OCI-LY7 (cell line): ENCODE data around the gene LZTR1. TPM values are rescaled to one million over a fixed set of nuclear protein-coding genes. Genes with fewer than 3 reads are reported as not detected.

Experiments
- BruUV-seq: library from RNA; stranded (reverse); fragments of 400-500 nt; replicated peaks from 2 replicates; lab custom pipeline; 2021; lab: Mats Ljungman, UMichigan
- CTCF ChIA-PET: fragments of 300-600 bp; sonication (Branson Sonifier 250); formaldehyde crosslinking; loops from one replicate; lab custom pipeline; 2022; ENCODE audit warnings: antibody characterized with exemption; ENCODE audit not compliant: unreplicated experiment; lab: Charles Lee
- POLR2A ChIA-PET: fragments of 300-600 bp; sonication (Branson Sonifier 250); formaldehyde crosslinking; loops from one replicate; lab custom pipeline; 2022; ENCODE audit warnings: antibody characterized with exemption; lab: Charles Lee
- DNase-seq: peaks from one replicate; pipeline ENCODE4 v3.0.0-alpha.2; 2015; ENCODE audit warnings: low spot score
- H2AFZ ChIP-seq: fragments of 200-600 bp; sonication (generic), shearing (Covaris generic); 2 replicates; pipeline ENCODE4 v1.6.1; 2014; ENCODE audit warnings: mild to moderate bottlenecking, antibody characterized with exemption, low read length, moderate library complexity
- H3K27ac ChIP-seq: fragments of 200-600 bp; sonication (generic); 2 replicates; pipeline ENCODE4 v1.5.1; 2014; ENCODE audit warnings: mixed run types, low read depth, mild to moderate bottlenecking, moderate library complexity, low read length, inconsistent platforms; ENCODE audit not compliant: poor library complexity, severe bottlenecking
- H3K36me3 ChIP-seq: fragments of 200-600 bp; sonication (generic); 2 replicates; pipeline ENCODE4 v1.6.1; 2014; ENCODE audit warnings: mild to moderate bottlenecking, antibody characterized with exemption, low read length, moderate library complexity, mixed read lengths; ENCODE audit not compliant: insufficient read depth
- H3K4me1 ChIP-seq: fragments of 200-600 bp; sonication (generic); 2 replicates; pipeline ENCODE4 v1.5.1; 2014; ENCODE audit warnings: mild to moderate bottlenecking, low read length; ENCODE audit not compliant: insufficient read depth, poor library complexity, severe bottlenecking
- H3K4me2 ChIP-seq: fragments of 200-600 bp; sonication (generic); 2 replicates; pipeline ENCODE4 v1.6.1; 2014; ENCODE audit warnings: mild to moderate bottlenecking, low read length
- H3K4me3 ChIP-seq: fragments of 200-600 bp; sonication (generic); 2 replicates; pipeline ENCODE4 v1.5.1; 2014; ENCODE audit warnings: mild to moderate bottlenecking, low read depth, low read length; ENCODE audit not compliant: poor library complexity, severe bottlenecking
- H3K79me2 ChIP-seq: fragments of 200-600 bp; sonication (generic); 2 replicates; pipeline ENCODE4 v1.6.1; 2016; ENCODE audit warnings: low read depth, mild to moderate bottlenecking, low read length, moderate library complexity, mixed read lengths; ENCODE audit not compliant: insufficient read depth
- H3K9me2 ChIP-seq: fragments of 200-600 bp; sonication (generic); 2 replicates; pipeline ENCODE4 v1.6.1; 2016; ENCODE audit warnings: mild to moderate bottlenecking, low read length, mixed read lengths; ENCODE audit not compliant: insufficient read depth
- H3K9me3 ChIP-seq: fragments of 200-600 bp; sonication (generic); 2 replicates; pipeline ENCODE4 v1.6.1; 2014; ENCODE audit warnings: mild to moderate bottlenecking, mixed run types, low read length, mixed read lengths
- H4K20me1 ChIP-seq: fragments of 200-600 bp; sonication (generic); 2 replicates; pipeline ENCODE4 v1.6.1; 2014; ENCODE audit warnings: mild to moderate bottlenecking, antibody characterized with exemption, low read length, moderate library complexity, mixed read lengths; ENCODE audit not compliant: insufficient read depth
- EZH2phosphoT487 ChIP-seq: fragments of 200-600 bp; sonication (generic); IDR thresholded peaks from 2 replicates; pipeline ENCODE4 v1.6.1; 2018; ENCODE audit warnings: low read depth, borderline replicate concordance, mild to moderate bottlenecking, mixed run types, antibody characterized with exemption, low read length, moderate library complexity, mixed read lengths
- intact Hi-C: fragments of 100-400 bp; cut with micrococcal nuclease; formaldehyde crosslinking; loops from one replicate; pipeline ENCODE4 v1.10.0; 2022; ENCODE audit not compliant: unreplicated experiment
- total RNA-seq, 2 experiments: library from RNA; depleted of rRNA in 1 of 2; stranded (reverse); fragments of >200 nt in 1 of 2; shearing (Covaris generic) in 1 of 2; gene quantifications; 2 replicates each; pipeline ENCODE4 v1.2.3, GENCODE V29; 2014 to 2022
- TF ChIP-seq, protein P1 (sequence below): fragments of 200-600 bp; sonication (generic); conservative IDR thresholded peaks from 2 replicates; pipeline ENCODE4 v1.5.1; 2014; ENCODE audit warnings: mild to moderate bottlenecking, antibody characterized with exemption, low read length, moderate library complexity, mixed read lengths

Gene LZTR1
- total RNA-seq, 2 experiments from 2014 or later = 46.8 to 61.8 TPM

GRCh38 chr22:20957683-20958431 lies 24.2 kb upstream of the LZTR1 start:
- H2AFZ ChIP-seq = no peak overlapping the region
- intact Hi-C loops = no loop called here
- no peaks in the 10 kb centered on the region for H4K20me1 ChIP-seq
- no peak overlapping the region for H3K4me3 ChIP-seq
- ChIA-PET CTCF (interaction anchor here (0.6 kb wide), 1 partner anchor 62 kb away, joined by 6 read pairs; no protein-coding TSS in a partner anchor), POLR2A (no interaction called here)
- BruUV-seq = no TSS peak
- H3K36me3 ChIP-seq = peaks cover 17% of the 10 kb centered on the region
- no peaks in the 10 kb centered on the region for H3K79me2 ChIP-seq
- H3K4me1 ChIP-seq = no peaks in the 10 kb centered on the region
- no peak overlapping the region for H3K4me2 ChIP-seq
- DNase-seq = no peak
- H3K27ac ChIP-seq = no peak overlapping the region
- TF ChIP-seq, protein P1, sequence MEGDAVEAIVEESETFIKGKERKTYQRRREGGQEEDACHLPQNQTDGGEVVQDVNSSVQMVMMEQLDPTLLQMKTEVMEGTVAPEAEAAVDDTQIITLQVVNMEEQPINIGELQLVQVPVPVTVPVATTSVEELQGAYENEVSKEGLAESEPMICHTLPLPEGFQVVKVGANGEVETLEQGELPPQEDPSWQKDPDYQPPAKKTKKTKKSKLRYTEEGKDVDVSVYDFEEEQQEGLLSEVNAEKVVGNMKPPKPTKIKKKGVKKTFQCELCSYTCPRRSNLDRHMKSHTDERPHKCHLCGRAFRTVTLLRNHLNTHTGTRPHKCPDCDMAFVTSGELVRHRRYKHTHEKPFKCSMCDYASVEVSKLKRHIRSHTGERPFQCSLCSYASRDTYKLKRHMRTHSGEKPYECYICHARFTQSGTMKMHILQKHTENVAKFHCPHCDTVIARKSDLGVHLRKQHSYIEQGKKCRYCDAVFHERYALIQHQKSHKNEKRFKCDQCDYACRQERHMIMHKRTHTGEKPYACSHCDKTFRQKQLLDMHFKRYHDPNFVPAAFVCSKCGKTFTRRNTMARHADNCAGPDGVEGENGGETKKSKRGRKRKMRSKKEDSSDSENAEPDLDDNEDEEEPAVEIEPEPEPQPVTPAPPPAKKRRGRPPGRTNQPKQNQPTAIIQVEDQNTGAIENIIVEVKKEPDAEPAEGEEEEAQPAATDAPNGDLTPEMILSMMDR = no peak
- no peak for TF ChIP-seq EZH2phosphoT487
- H3K9me2 ChIP-seq = no peaks in the 10 kb centered on the region
- H3K9me3 ChIP-seq = no peaks in the 10 kb centered on the region

DNA sequence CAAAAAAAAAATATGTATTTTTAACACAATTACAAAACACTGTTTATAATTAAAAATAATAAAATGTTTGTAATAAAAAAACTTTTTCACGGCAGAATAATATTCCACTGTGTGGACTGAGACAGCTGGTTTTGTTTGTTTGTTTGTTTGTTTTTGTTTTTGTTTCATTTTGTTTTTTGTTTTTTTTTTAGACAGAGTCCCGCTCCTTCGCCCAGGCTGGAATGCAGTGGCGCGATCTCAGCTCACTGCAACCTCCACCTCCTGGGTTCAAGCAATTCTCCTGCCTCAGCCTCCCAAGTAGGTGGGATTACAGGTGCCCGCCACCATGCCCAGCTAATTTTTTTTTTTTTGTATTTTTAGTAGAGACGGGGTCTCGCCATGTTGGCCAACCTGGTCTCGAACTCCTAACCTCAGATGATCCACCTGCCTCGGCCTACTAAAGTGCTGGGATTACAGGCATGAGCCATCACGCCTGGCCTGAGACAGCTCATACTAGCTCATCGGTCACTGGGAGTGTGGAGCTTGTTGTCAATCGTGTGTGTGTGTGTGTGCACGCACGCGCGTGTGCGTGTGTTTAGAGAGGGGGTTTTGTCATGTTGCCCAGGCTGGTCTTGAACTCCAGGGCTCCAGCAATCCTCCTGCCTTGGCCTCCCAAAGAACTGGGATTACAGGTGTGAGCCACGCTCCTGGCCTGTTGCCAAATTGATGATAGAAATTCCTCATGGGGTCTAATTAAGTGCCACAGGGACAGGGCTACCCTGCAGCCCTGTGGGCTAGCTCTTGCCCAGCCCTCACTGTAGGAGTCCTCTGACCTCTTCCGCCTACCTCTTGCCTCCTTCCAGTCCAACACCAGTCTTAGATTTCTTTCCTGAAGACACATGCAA lies 22.3 kb upstream of the LZTR1 start:
- ChIA-PET POLR2A (no interaction called here), CTCF (no interaction called here)
- BruUV-seq = no TSS peak
- Histone ChIP-seq H3K27ac (no peak overlapping the region), H3K4me3 (no peak overlapping the region), H3K9me2 (no peaks in the 10 kb centered on the region), H3K36me3 (no peaks in the 10 kb centered on the region), H4K20me1 (no peaks in the 10 kb centered on the region), H2AFZ (no peak overlapping the region), H3K79me2 (no peaks in the 10 kb centered on the region), H3K9me3 (no peaks in the 10 kb centered on the region), H3K4me1 (no peaks in the 10 kb centered on the region), H3K4me2 (no peak overlapping the region)
- intact Hi-C loops = no loop called here
- TF ChIP-seq, protein P1 = no peak
- no peak for TF ChIP-seq EZH2phosphoT487
- no peak for DNase-seq
